H1 (cell line): ENCODE results near the gene CXCL17.

Source experiments
- CTCF ChIP-seq, 3 experiments: IDR thresholded peaks; 1 replicate in 2 of 3; 2 replicates in 1 of 3; pipeline versions ENCODE4 v1.5.1 to v1.6.1; 2011; ENCODE audit warnings: low read length in 3 of 3, mild to moderate bottlenecking in 3 of 3, inconsistent platforms in 2 of 3, low read depth in 1 of 3, moderate library complexity in 1 of 3; ENCODE audit not compliant: insufficient read depth in 1 of 3; ENCODE audit errors: control extremely low read depth in 1 of 3
- EZH2 ChIP-seq: fragments of 200-600 bp; sonication (generic); IDR thresholded peaks from 2 replicates; pipeline ENCODE4 v1.7.1; 2012; ENCODE audit warnings: low read depth, mild to moderate bottlenecking, moderate library complexity, low read length, inconsistent platforms; ENCODE audit not compliant: severe bottlenecking
- KDM5A ChIP-seq: fragments of 200-600 bp; IDR thresholded peaks from 2 replicates; pipeline ENCODE4 v1.7.1; 2012; ENCODE audit warnings: mild to moderate bottlenecking, low read length, inconsistent platforms, mixed read lengths
- MAX ChIP-seq: IDR thresholded peaks from 2 replicates; pipeline ENCODE4 v1.6.1; 2012; ENCODE audit warnings: inconsistent platforms
- POLR2A ChIP-seq, 2 experiments: IDR thresholded peaks; 1 replicate in 1 of 2; 2 replicates in 1 of 2; pipeline ENCODE4 v1.6.1; 2011; ENCODE audit warnings: low read depth in 2 of 2, low read length in 2 of 2, mild to moderate bottlenecking in 2 of 2; ENCODE audit errors: control extremely low read depth in 1 of 2
- POLR2AphosphoS5 ChIP-seq: IDR thresholded peaks from 2 replicates; pipeline ENCODE4 v1.6.1; 2011; ENCODE audit warnings: low read depth, low read length
- RAD21 ChIP-seq, 2 experiments: IDR thresholded peaks in 1 of 2; conservative IDR thresholded peaks in 1 of 2; 2 replicates each; pipeline ENCODE4 v1.6.1; 2011; ENCODE audit warnings: low read depth in 2 of 2, low read length in 2 of 2, improper control_type of control experiment in 1 of 2, inconsistent platforms in 1 of 2, mild to moderate bottlenecking in 1 of 2, moderate library complexity in 1 of 2
- SUZ12 ChIP-seq: fragments of 200-600 bp; sonication (generic); IDR thresholded peaks from 2 replicates; pipeline ENCODE4 v1.6.1; 2012; ENCODE audit warnings: mild to moderate bottlenecking, inconsistent platforms, low read length, moderate library complexity, mixed read lengths
- YY1 ChIP-seq: IDR thresholded peaks from 2 replicates; pipeline ENCODE4 v1.6.1; 2011; ENCODE audit warnings: low read depth, mild to moderate bottlenecking, low read length

GRCh38 chr19:42488783-42489521 is 46.2 kb upstream of the CXCL17 start:
- TF ChIP-seq CTCF (IDR thresholded peaks at IDR 0.05; ENCODE audit: control extremely low read depth in 1 of 3, insufficient read depth in 1 of 3, low read depth in 1 of 3, low read length in 3 of 3) (no peak), POLR2A (IDR thresholded peaks at IDR 0.05; ENCODE audit: control extremely low read depth in 1 of 2, low read depth in 2 of 2, low read length in 2 of 2) (no peak), EZH2 (no peak), RAD21 (IDR thresholded peaks at IDR 0.05 in 1 of 2, conservative IDR thresholded peaks at IDR 0.05 in 1 of 2; ENCODE audit: low read depth in 2 of 2, low read length in 2 of 2) (no peak), YY1 (no peak), MAX (no peak), POLR2AphosphoS5 (no peak), SUZ12 (no peak), KDM5A (no peak)
